Neural cell (in vitro differentiated cells): ENCODE data around the gene KCNJ6. TPM values are rescaled to one million over a fixed set of nuclear protein-coding genes. Genes with fewer than 3 reads are reported as not detected.

Experiments used
- H2AFZ ChIP-seq: fragments of 200-600, 300-800 bp; sonication (generic), shearing (Covaris generic); 2 replicates; pipeline ENCODE4 v1.6.0; 2014; ENCODE audit warnings: low read depth, mild to moderate bottlenecking, antibody characterized with exemption, low read length, moderate library complexity
- H3F3A ChIP-seq: fragments of 200-600 bp; shearing (Covaris generic); 2 replicates; pipeline ENCODE4 v1.6.1; 2016; ENCODE audit warnings: mild to moderate bottlenecking, moderate library complexity, mixed read lengths, antibody characterized with exemption, low read length; ENCODE audit not compliant: insufficient read depth, poor library complexity, severe bottlenecking
- H3K27ac ChIP-seq: fragments of 200-600, 300-800 bp; sonication (generic), shearing (Covaris generic); 2 replicates; pipeline ENCODE4 v1.5.1; 2014; ENCODE audit warnings: mild to moderate bottlenecking, low read length, moderate library complexity
- H3K27me3 ChIP-seq: fragments of 300-800, 200-600 bp; sonication (generic), shearing (Covaris generic); 2 replicates; pipeline ENCODE4 v1.6.0; 2014; ENCODE audit warnings: mild to moderate bottlenecking, low read depth, low read length, moderate library complexity; ENCODE audit not compliant: insufficient read depth
- H3K36me3 ChIP-seq: fragments of 300-800, 200-600 bp; sonication (generic), shearing (Covaris generic); 2 replicates; pipeline ENCODE4 v1.5.1; 2014; ENCODE audit warnings: mild to moderate bottlenecking, antibody characterized with exemption, low read length, moderate library complexity; ENCODE audit not compliant: insufficient read depth
- H3K4me2 ChIP-seq: fragments of 300-800, 200-600 bp; sonication (generic), shearing (Covaris generic); 2 replicates; pipeline ENCODE4 v1.6.0; 2014; ENCODE audit warnings: mild to moderate bottlenecking, low read length
- H3K4me3 ChIP-seq: fragments of 300-800, 200-600 bp; sonication (generic), shearing (Covaris generic); 2 replicates; pipeline ENCODE4 v1.5.1; 2014; ENCODE audit warnings: mild to moderate bottlenecking, low read length, moderate library complexity
- H3K79me2 ChIP-seq: fragments of 200-600 bp; shearing (Covaris generic); replicated peaks from 2 replicates; pipeline ENCODE4 v1.6.0; 2014; ENCODE audit warnings: mild to moderate bottlenecking, low read length, moderate library complexity; ENCODE audit not compliant: insufficient read depth
- H3K9ac ChIP-seq: fragments of 300-800, 200-600 bp; sonication (generic), shearing (Covaris generic); 2 replicates; pipeline ENCODE4 v1.6.1; 2016; ENCODE audit warnings: mild to moderate bottlenecking, low read length, mixed read lengths
- H3K9me2 ChIP-seq: fragments of 200-600 bp; shearing (Covaris generic); 2 replicates; pipeline ENCODE4 v1.6.1; 2016; ENCODE audit warnings: mild to moderate bottlenecking, low read length, mixed read lengths; ENCODE audit not compliant: insufficient read depth
- H3K9me3 ChIP-seq: fragments of 200-600, 300-800 bp; sonication (generic), shearing (Covaris generic); 2 replicates; pipeline ENCODE4 v1.6.1; 2016; ENCODE audit warnings: mild to moderate bottlenecking, mixed run types, low read length, moderate library complexity, mixed read lengths
- H4K20me1 ChIP-seq: fragments of 200-600 bp; shearing (Covaris generic); 2 replicates; pipeline ENCODE4 v1.6.1; 2016; ENCODE audit warnings: mild to moderate bottlenecking, mixed run types; ENCODE audit not compliant: insufficient read depth
- CTCF ChIP-seq: fragments of 450-650 bp; IDR thresholded peaks from 2 replicates; pipeline ENCODE4 v1.5.1; 2014; ENCODE audit warnings: antibody characterized with exemption, mild to moderate bottlenecking, moderate library complexity; ENCODE audit not compliant: poor library complexity, severe bottlenecking
- EP300 ChIP-seq: fragments of 450-650 bp; conservative IDR thresholded peaks from 2 replicates; pipeline ENCODE4 v1.6.1; 2014; ENCODE audit warnings: antibody characterized with exemption, mild to moderate bottlenecking, moderate library complexity; ENCODE audit not compliant: poor library complexity, severe bottlenecking
- EZH2 ChIP-seq: fragments of 200-600, 300-800 bp; shearing (Covaris generic), sonication (generic); IDR thresholded peaks from 2 replicates; pipeline ENCODE4 v1.6.1; 2014; ENCODE audit warnings: antibody characterized with exemption, low read length, borderline replicate concordance, mild to moderate bottlenecking; ENCODE audit not compliant: insufficient read depth, poor library complexity, severe bottlenecking
- MXI1 ChIP-seq: fragments of 450-650 bp; conservative IDR thresholded peaks from 2 replicates; pipeline ENCODE4 v1.6.1; 2014; ENCODE audit warnings: antibody characterized with exemption, mild to moderate bottlenecking; ENCODE audit not compliant: poor library complexity, severe bottlenecking
- POLR2AphosphoS5 ChIP-seq: IDR thresholded peaks from 2 replicates; pipeline ENCODE4 v1.6.1; 2012
- RAD21 ChIP-seq: fragments of 450-650 bp; conservative IDR thresholded peaks from 2 replicates; pipeline ENCODE4 v1.6.1; 2014; ENCODE audit warnings: antibody characterized with exemption, mild to moderate bottlenecking, moderate library complexity
- SMC3 ChIP-seq: fragments of 450-650 bp; conservative IDR thresholded peaks from 2 replicates; pipeline ENCODE4 v1.6.1; 2014; ENCODE audit warnings: antibody characterized with exemption, mild to moderate bottlenecking, moderate library complexity; ENCODE audit not compliant: poor library complexity
- TAF1 ChIP-seq: IDR thresholded peaks from 2 replicates; pipeline ENCODE4 v1.6.1; 2012; ENCODE audit warnings: low read depth
- polyA plus RNA-seq: library from polyadenylated mRNA; depleted of rRNA; stranded (reverse); fragments of >200 nt; gene quantifications from 2 replicates; pipeline ENCODE4 v1.2.3, GENCODE V29; 2014
- TF ChIP-seq, protein P1 (sequence below): IDR thresholded peaks from 2 replicates; pipeline ENCODE4 v1.6.1; 2012; ENCODE audit warnings: borderline replicate concordance

KCNJ6 gene
- polyA plus RNA-seq, 1 donor from 2014 or later = 1.7 TPM

DNA sequence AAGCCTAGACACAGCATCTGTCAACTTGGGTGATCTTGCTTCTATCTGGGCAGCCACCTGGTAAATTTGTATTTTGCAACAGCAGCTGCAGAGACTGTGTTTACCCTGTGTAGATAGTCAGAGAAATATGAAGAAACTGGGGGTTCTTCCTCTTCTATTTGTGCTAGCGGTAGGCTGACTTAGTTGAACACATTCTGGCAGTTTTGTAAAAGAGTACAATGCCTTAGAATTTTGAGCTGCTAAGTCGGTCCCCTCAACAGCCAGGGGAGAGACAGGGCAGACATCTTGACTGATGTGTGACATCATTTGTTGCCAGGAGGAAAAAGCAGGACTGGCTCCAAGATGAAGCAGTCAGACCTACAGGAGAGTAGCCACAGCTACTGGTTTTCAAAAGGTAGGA lies 53.7 kb downstream of the KCNJ6 start:
- H3K79me2 ChIP-seq = no peaks in the 10 kb centered on the region
- H2AFZ ChIP-seq = no peak overlapping the region
- no peaks in the 10 kb centered on the region for H3K9me2 ChIP-seq
- no peak overlapping the region for H3K9ac ChIP-seq
- H3K27ac ChIP-seq = no peak overlapping the region
- no peak overlapping the region for H3K4me2 ChIP-seq
- H3K27me3 ChIP-seq = no peaks in the 10 kb centered on the region
- H3K9me3 ChIP-seq = no peaks in the 10 kb centered on the region
- no peaks in the 10 kb centered on the region for H4K20me1 ChIP-seq
- no peaks in the 10 kb centered on the region for H3K36me3 ChIP-seq
- H3K4me3 ChIP-seq = no peak overlapping the region
- H3F3A ChIP-seq = no peaks in the 10 kb centered on the region
- TF ChIP-seq MXI1 (no peak), RAD21 (no peak), TAF1 (no peak), EZH2 (no peak), EP300 (no peak), SMC3 (no peak), CTCF (no peak), POLR2AphosphoS5 (no peak)
- TF ChIP-seq, protein P1, sequence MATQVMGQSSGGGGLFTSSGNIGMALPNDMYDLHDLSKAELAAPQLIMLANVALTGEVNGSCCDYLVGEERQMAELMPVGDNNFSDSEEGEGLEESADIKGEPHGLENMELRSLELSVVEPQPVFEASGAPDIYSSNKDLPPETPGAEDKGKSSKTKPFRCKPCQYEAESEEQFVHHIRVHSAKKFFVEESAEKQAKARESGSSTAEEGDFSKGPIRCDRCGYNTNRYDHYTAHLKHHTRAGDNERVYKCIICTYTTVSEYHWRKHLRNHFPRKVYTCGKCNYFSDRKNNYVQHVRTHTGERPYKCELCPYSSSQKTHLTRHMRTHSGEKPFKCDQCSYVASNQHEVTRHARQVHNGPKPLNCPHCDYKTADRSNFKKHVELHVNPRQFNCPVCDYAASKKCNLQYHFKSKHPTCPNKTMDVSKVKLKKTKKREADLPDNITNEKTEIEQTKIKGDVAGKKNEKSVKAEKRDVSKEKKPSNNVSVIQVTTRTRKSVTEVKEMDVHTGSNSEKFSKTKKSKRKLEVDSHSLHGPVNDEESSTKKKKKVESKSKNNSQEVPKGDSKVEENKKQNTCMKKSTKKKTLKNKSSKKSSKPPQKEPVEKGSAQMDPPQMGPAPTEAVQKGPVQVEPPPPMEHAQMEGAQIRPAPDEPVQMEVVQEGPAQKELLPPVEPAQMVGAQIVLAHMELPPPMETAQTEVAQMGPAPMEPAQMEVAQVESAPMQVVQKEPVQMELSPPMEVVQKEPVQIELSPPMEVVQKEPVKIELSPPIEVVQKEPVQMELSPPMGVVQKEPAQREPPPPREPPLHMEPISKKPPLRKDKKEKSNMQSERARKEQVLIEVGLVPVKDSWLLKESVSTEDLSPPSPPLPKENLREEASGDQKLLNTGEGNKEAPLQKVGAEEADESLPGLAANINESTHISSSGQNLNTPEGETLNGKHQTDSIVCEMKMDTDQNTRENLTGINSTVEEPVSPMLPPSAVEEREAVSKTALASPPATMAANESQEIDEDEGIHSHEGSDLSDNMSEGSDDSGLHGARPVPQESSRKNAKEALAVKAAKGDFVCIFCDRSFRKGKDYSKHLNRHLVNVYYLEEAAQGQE = no peak

DNA sequence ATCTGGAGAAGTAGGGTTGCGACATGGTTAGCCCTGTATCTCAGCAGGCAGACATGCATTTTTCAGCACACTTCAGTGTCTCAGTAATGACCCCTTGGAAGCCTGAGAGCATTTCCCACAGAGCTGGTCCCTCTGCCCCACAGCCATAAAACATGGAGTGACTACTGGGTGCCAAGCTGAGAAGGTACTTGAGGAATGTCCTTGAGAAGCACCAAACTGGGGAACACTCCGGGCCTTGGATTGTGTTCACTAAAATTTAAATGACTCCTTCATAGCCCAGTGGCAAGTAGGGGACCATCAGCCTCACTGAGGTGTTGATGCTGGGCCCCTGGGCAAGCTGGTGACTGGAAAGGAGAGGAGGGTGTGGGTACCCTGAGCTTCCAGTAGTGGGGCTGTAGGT lies 54.7 kb downstream of the KCNJ6 start:
- no peaks in the 10 kb centered on the region for H3F3A ChIP-seq
- H3K36me3 ChIP-seq = no peaks in the 10 kb centered on the region
- no peaks in the 10 kb centered on the region for H3K9me2 ChIP-seq
- no peak overlapping the region for H2AFZ ChIP-seq
- no peaks in the 10 kb centered on the region for H3K79me2 ChIP-seq
- no peaks in the 10 kb centered on the region for H3K9me3 ChIP-seq
- H3K27me3 ChIP-seq = no peaks in the 10 kb centered on the region
- H4K20me1 ChIP-seq = no peaks in the 10 kb centered on the region
- no peak overlapping the region for H3K4me2 ChIP-seq
- TF ChIP-seq CTCF (no peak), TAF1 (no peak), MXI1 (no peak), POLR2AphosphoS5 (no peak), EZH2 (no peak), EP300 (no peak), RAD21 (no peak), SMC3 (no peak)
- TF ChIP-seq, protein P1 = no peak
- no peak overlapping the region for H3K4me3 ChIP-seq
- no peak overlapping the region for H3K9ac ChIP-seq
- H3K27ac ChIP-seq = no peak overlapping the region
